ENCODE measurements around the gene KBTBD12. TPM values are rescaled to one million over a fixed set of nuclear protein-coding genes. Genes with fewer than 3 reads are reported as not detected.

Gene KBTBD12
- total and polyA plus RNA-seq, 10 of the 15 experiments (the other 5 are each of a cell fraction or from before 2014, with no cell fraction given), result 0.01 to 0.11 TPM; not detected in 8

GRCh38 chr3:127899200-127899599 lies 15.8 kb upstream of the KBTBD12 start:
- FAIRE-seq (no peak), ATAC-seq (no peak), DNase-seq (ENCODE audit: low read depth, low spot score) (no peak)
- POLR2A ChIA-PET, result no interaction called here
- Histone ChIP-seq H3K4me3 (no peak overlapping the region), H3K36me3 (ENCODE audit: control insufficient read depth in 2 of 2, insufficient read depth in 2 of 2, low read length in 1 of 2) (no peaks in the 10 kb centered on the region), H3K9ac (ENCODE audit: control insufficient read depth, insufficient read depth, low read length) (no peak overlapping the region), H3K4me1 (ENCODE audit: control insufficient read depth, insufficient read depth, low read length) (peaks cover 9% of the 10 kb centered on the region), H3K9me3 (replicated peaks; ENCODE audit: control insufficient read depth, insufficient read depth, low read length) (no peaks in the 10 kb centered on the region), H2AFZ (ENCODE audit: control insufficient read depth, low read depth, low read length) (no peak overlapping the region), H3K79me2 (ENCODE audit: control insufficient read depth, insufficient read depth, low read length) (no peaks in the 10 kb centered on the region), H3K4me2 (ENCODE audit: control insufficient read depth, insufficient read depth) (no peak overlapping the region), H3K27ac (ENCODE audit: control insufficient read depth, insufficient read depth) (no peak overlapping the region), H4K20me1 (ENCODE audit: control insufficient read depth, insufficient read depth) (no peaks in the 10 kb centered on the region), H3K27me3 (replicated peaks in 1 of 2; ENCODE audit: control insufficient read depth in 2 of 2, insufficient read depth in 2 of 2, low read length in 1 of 2) (no peaks in the 10 kb centered on the region)
- RAD21 ChIA-PET (ENCODE audit: unreplicated experiment), result interaction anchor here (0.9 kb wide), 1 partner anchor 35 kb away, joined by 4 read pairs; no protein-coding TSS in a partner anchor
- TF ChIP-seq DPF2 (IDR thresholded peaks at IDR 0.05), result no peak
- TF ChIP-seq RB1 (IDR thresholded peaks at IDR 0.05; ENCODE audit: borderline replicate concordance), result no peak
- TF ChIP-seq YY1 (IDR thresholded peaks at IDR 0.05; ENCODE audit: low read depth, low read length), result no peak
- no peak for TF ChIP-seq ZZZ3 (IDR thresholded peaks at IDR 0.05; ENCODE audit: control insufficient read depth, insufficient read length, low read depth)
- TF ChIP-seq STAT3 (IDR thresholded peaks at IDR 0.05; ENCODE audit: low read depth, low read length), result no peak
- no peak for TF ChIP-seq SMC3 (IDR thresholded peaks at IDR 0.05; ENCODE audit: borderline replicate concordance, low read length)
- CTCF ChIA-PET, result interaction anchor here (1.7 kb wide), 1 partner anchor 9 kb away, joined by 3 read pairs; no protein-coding TSS in a partner anchor
- intact Hi-C loops (cut with micrococcal nuclease; ENCODE audit: unreplicated experiment), result no loop called here
- in situ Hi-C loops (cut with MboI), result no loop called here
- SMC1A ChIA-PET (ENCODE audit: uncharacterized antibody, unreplicated experiment), result interaction anchor here (0.7 to 1.5 kb wide), 6 partner anchors 15 to 133 kb away, joined by 3 to 4 read pairs (median 3); partner anchors contain the start of gene KBTBD12
- no TSS peak for BruUV-seq (replicated peaks)
- 86% methylated on average over 6 of the region's 6 CpGs for WGBS (ENCODE audit: insufficient coverage, insufficient replicate concordance, low lambda C conversion rate, missing lambda C conversion rate)

GRCh38 chr3:127899766-127900165 lies 15.3 kb upstream of the KBTBD12 start:
- no peak overlapping the region for H3K9ac ChIP-seq (ENCODE audit: control insufficient read depth, insufficient read depth, low read length)
- H2AFZ ChIP-seq (ENCODE audit: control insufficient read depth, low read depth, low read length), result no peak overlapping the region
- H3K4me3 ChIP-seq, result no peak overlapping the region
- WGBS (ENCODE audit: insufficient coverage, insufficient replicate concordance, low lambda C conversion rate, missing lambda C conversion rate), result 49% methylated on average over 3 of the region's 3 CpGs
- BruUV-seq (replicated peaks), result no TSS peak
- H3K9me3 ChIP-seq (replicated peaks; ENCODE audit: control insufficient read depth, insufficient read depth, low read length), result no peaks in the 10 kb centered on the region
- H3K4me2 ChIP-seq (ENCODE audit: control insufficient read depth, insufficient read depth), result peak overlapping the region; percentile 47
- DNase-seq (ENCODE audit: low read depth, low spot score), result no peak
- ChIA-PET RAD21 (ENCODE audit: unreplicated experiment) (interaction anchor here (0.9 kb wide), 1 partner anchor 35 kb away, joined by 4 read pairs; no protein-coding TSS in a partner anchor), CTCF (interaction anchor here (1.1 to 1.7 kb wide), 2 partner anchors 10 kb away, joined by 3 read pairs; no protein-coding TSS in a partner anchor), POLR2A (interaction anchor here (0.6 kb wide), 1 partner anchor 17 kb away, joined by 4 read pairs; no protein-coding TSS in a partner anchor), SMC1A (ENCODE audit: uncharacterized antibody, unreplicated experiment) (interaction anchor here (0.8 to 1.5 kb wide), 4 partner anchors 21 to 134 kb away, joined by 3 to 4 read pairs (median 3); no protein-coding TSS in a partner anchor)
- H4K20me1 ChIP-seq (ENCODE audit: control insufficient read depth, insufficient read depth), result no peaks in the 10 kb centered on the region
- intact Hi-C loops (cut with micrococcal nuclease; ENCODE audit: unreplicated experiment), result no loop called here
- ATAC-seq, result peak; percentile 44; the same call in 2 of the 3 replicates
- H3K27me3 ChIP-seq (replicated peaks in 1 of 2; ENCODE audit: control insufficient read depth in 2 of 2, insufficient read depth in 2 of 2, low read length in 1 of 2), result no peaks in the 10 kb centered on the region
- in situ Hi-C loops (cut with MboI), result no loop called here
- no peaks in the 10 kb centered on the region for H3K36me3 ChIP-seq (ENCODE audit: control insufficient read depth in 2 of 2, insufficient read depth in 2 of 2, low read length in 1 of 2)
- peaks cover 9% of the 10 kb centered on the region for H3K4me1 ChIP-seq (ENCODE audit: control insufficient read depth, insufficient read depth, low read length)
- no peaks in the 10 kb centered on the region for H3K79me2 ChIP-seq (ENCODE audit: control insufficient read depth, insufficient read depth, low read length)
- no peak for FAIRE-seq
- H3K27ac ChIP-seq (ENCODE audit: control insufficient read depth, insufficient read depth), result no peak overlapping the region
- TF ChIP-seq BMI1 (IDR thresholded peaks at IDR 0.05; ENCODE audit: borderline replicate concordance) (no peak), TCF7 (IDR thresholded peaks at IDR 0.05; ENCODE audit: borderline replicate concordance) (no peak), ZSCAN29 (IDR thresholded peaks at IDR 0.05) (no peak), HCFC1 (IDR thresholded peaks at IDR 0.05; ENCODE audit: low read length) (no peak), FOXM1 (IDR thresholded peaks at IDR 0.05; ENCODE audit: low read depth, low read length) (no peak), SMAD1 (IDR thresholded peaks at IDR 0.05; ENCODE audit: low read depth, partially characterized antibody) (no peak), ZNF687 (IDR thresholded peaks at IDR 0.05) (0 out of 2 replicates have a peak, but pooled peaks have one; percentile 24), TBL1XR1 (IDR thresholded peaks at IDR 0.05; ENCODE audit: low read depth, low read length) (no peak), SIN3A (IDR thresholded peaks at IDR 0.05; ENCODE audit: low read depth, low read length) (no peak), TCF3 (IDR thresholded peaks at IDR 0.05; ENCODE audit: borderline replicate concordance, insufficient read depth, low read depth, low read length) (no peak)

Measured in GM12878 (cell line).